ENCODE data around the gene STRN4. TPM values are rescaled to one million over a fixed set of nuclear protein-coding genes. Genes with fewer than 3 reads are reported as not detected.

STRN4 gene
- total and polyA plus RNA-seq, 9 of the 15 experiments (the other 6 are each of a cell fraction or from before 2014, with no cell fraction given): 0.62 to 83.7 (median 36.9) TPM

GRCh38 chr19:46788262-46788967 lies 42.2 kb upstream of the STRN4 start, which contains the start of gene SLC1A5 (continued):
- TF ChIP-seq RAD21 (CRISPR knock-in tag; conservative IDR thresholded peaks at IDR 0.05 in 1 of 2, IDR thresholded peaks at IDR 0.05 in 1 of 2) (no peak), E2F5 (CRISPR knock-in tag; IDR thresholded peaks at IDR 0.05) (0 out of 2 replicates have a peak, but pooled peaks have one; percentile 58), ZNF696 (CRISPR knock-in tag; conservative IDR thresholded peaks at IDR 0.05) (no peak), KLF13 (tag; IDR thresholded peaks at IDR 0.05; ENCODE audit: borderline replicate concordance, low read depth) (peak; percentile 43; the same call in 1 of the 2 replicates), POLR2B (IDR thresholded peaks at IDR 0.05; ENCODE audit: low read depth, partially characterized antibody) (peak; percentile 99), E2F1 (CRISPR knock-in tag; IDR thresholded peaks at IDR 0.05) (peak; percentile 87), ZBTB34 (CRISPR knock-in tag; IDR thresholded peaks at IDR 0.05) (no peak), IFI16 (CRISPR knock-in tag; IDR thresholded peaks at IDR 0.05) (no peak), BMI1 (IDR thresholded peaks at IDR 0.05; ENCODE audit: low read length) (no peak), STAT6 (CRISPR knock-in tag; IDR thresholded peaks at IDR 0.05) (peak; percentile 94), EGR1 (conservative IDR thresholded peaks at IDR 0.05) (0 out of 2 replicates have a peak, but pooled peaks have one; percentile 6), CCNT2 (IDR thresholded peaks at IDR 0.05; ENCODE audit: borderline replicate concordance, extremely low read depth, insufficient read length, low read depth, low read length) (peak; percentile 57), ZNF311 (CRISPR knock-in tag; IDR thresholded peaks at IDR 0.05) (no peak), EWSR1 (IDR thresholded peaks at IDR 0.05; ENCODE audit: borderline replicate concordance, low read depth, partially characterized antibody) (no peak), HNRNPH1 (optimal IDR thresholded peaks at IDR 0.05; ENCODE audit: low read depth, low read length) (no peak), KDM5B (IDR thresholded peaks at IDR 0.05; ENCODE audit: insufficient replicate concordance, low read depth, low read length) (peak; percentile 100)
